Kidney (tissue), 14 donors: ENCODE results near the gene PPEF1. TPM values are rescaled to one million over a fixed set of nuclear protein-coding genes. Genes with fewer than 3 reads are reported as not detected.

Experiments used
- DNase-seq, 5 donors: peaks; one replicate each; pipeline ENCODE4 v3.0.0-alpha.2; 2013 to 2020
- FAIRE-seq: peaks from 2 replicates; lab custom pipeline; 2012; peaks lifted over from hg19 to GRCh38; lab: Jason Lieb, UNC
- H3K27ac ChIP-seq, 2 donors: one replicate each; pipeline ENCODE4 v1.7.0; 2013; ENCODE audit warnings: low read depth in 2 of 2, low read length in 2 of 2, inconsistent platforms in 1 of 2
- H3K27me3 ChIP-seq: one replicate; pipeline ENCODE4 v1.7.1; 2013; ENCODE audit warnings: low read length, inconsistent platforms; ENCODE audit not compliant: control insufficient read depth, insufficient read depth
- H3K36me3 ChIP-seq, 3 donors: one replicate each; pipeline versions ENCODE4 v1.7.0 to v1.7.1; 2013; ENCODE audit warnings: low read length in 3 of 3, control low read depth in 1 of 3, inconsistent platforms in 1 of 3; ENCODE audit not compliant: insufficient read depth in 3 of 3, control insufficient read depth in 2 of 3
- H3K4me1 ChIP-seq, 3 donors: one replicate each; pipeline versions ENCODE4 v1.7.0 to v1.7.1; 2013; ENCODE audit warnings: low read length in 3 of 3, inconsistent platforms in 1 of 3, low read depth in 1 of 3; ENCODE audit not compliant: control insufficient read depth in 2 of 3, insufficient read depth in 2 of 3
- H3K4me3 ChIP-seq, 3 donors: one replicate each; pipeline versions ENCODE4 v1.7.0 to v1.8.1; 2013; ENCODE audit warnings: low read length in 3 of 3, control low read depth in 1 of 3, inconsistent platforms in 1 of 3
- H3K9ac ChIP-seq, 3 donors: one replicate each; pipeline versions ENCODE4 v1.7.0 to v1.7.1; 2013; ENCODE audit warnings: low read length in 3 of 3, control low read depth in 1 of 3, inconsistent platforms in 1 of 3
- H3K9me3 ChIP-seq, 3 donors: one replicate each; pipeline versions ENCODE4 v1.7.0 to v1.7.1; 2013; ENCODE audit warnings: low read length in 3 of 3, control low read depth in 1 of 3, inconsistent platforms in 1 of 3; ENCODE audit not compliant: control insufficient read depth in 2 of 3, insufficient read depth in 1 of 3
- intact Hi-C: fragments of 100-400 bp; cut with DNase I; formaldehyde crosslinking; loops from one replicate; pipeline ENCODE4 v1.11.1; 2022
- polyA plus RNA-seq: library from polyadenylated mRNA; stranded (reverse); fragments of 350-450 nt; fragmentation: Illumina TruSeq; extraction: RNeasy Lipid Tissue Mini Kit (QIAGEN cat#74804); gene quantifications from one replicate; pipeline ENCODE4 v1.2.3, GENCODE V29; 2014; ENCODE audit warnings: low read depth, low replicate concordance; ENCODE audit not compliant: insufficient read depth
- total RNA-seq: library from RNA; stranded (reverse); fragmentation: NEBNext Ultra II Directional; extraction: Animal tissue kit (Norgen Biotek cat#: 25700); gene quantifications from one replicate; pipeline ENCODE4 v1.2.1, GENCODE V29; 2021
- TF ChIP-seq, protein P1 (sequence below): IDR thresholded peaks from 3 replicates; pipeline ENCODE4 v1.5.1; 2012; ENCODE audit warnings: mild to moderate bottlenecking, moderate library complexity, borderline replicate concordance; ENCODE audit not compliant: insufficient read depth; ENCODE audit errors: extremely low read depth
- donor health status: control.
- donor health status: control.
- donor health status: control.
- donor health status: control.
- donor health status: control.
- donor health status: DM: yes; HTN: yes; CAD: no.
- donor health status: Normal renal cell carcinoma (clear cell type).

PPEF1 gene
- total and polyA plus RNA-seq, 2 donors from 2014 or later: 0.63 to 0.92 TPM

DNA sequence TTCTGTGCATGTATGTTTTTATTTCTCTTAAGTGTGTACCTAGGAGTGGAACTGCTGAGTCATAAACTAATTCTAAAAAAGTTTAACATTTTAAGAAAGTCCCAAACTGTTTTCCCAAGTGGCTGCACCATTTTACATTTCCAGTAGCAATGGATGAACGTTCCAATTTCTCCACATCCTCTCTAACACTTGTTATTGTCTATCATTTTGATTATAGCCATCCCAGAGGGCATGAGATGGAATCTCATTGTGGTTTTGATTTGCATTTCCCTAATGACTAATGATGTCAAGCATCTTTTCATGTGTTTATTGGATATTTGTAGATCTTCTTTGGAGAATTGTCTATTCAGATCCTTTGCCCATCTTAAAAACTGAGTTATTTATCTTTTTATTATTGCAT, 82.5 kb downstream of the PPEF1 start:
- H3K9me3 ChIP-seq: no peaks in the 10 kb centered on the region
- no peak overlapping the region for H3K27ac ChIP-seq
- FAIRE-seq: no peak
- DNase-seq: no peak
- H3K4me1 ChIP-seq: no peaks in the 10 kb centered on the region
- no peaks in the 10 kb centered on the region for H3K27me3 ChIP-seq
- H3K4me3 ChIP-seq: no peak overlapping the region
- H3K9ac ChIP-seq: no peak overlapping the region
- intact Hi-C loops: no loop called here
- TF ChIP-seq, protein P1, sequence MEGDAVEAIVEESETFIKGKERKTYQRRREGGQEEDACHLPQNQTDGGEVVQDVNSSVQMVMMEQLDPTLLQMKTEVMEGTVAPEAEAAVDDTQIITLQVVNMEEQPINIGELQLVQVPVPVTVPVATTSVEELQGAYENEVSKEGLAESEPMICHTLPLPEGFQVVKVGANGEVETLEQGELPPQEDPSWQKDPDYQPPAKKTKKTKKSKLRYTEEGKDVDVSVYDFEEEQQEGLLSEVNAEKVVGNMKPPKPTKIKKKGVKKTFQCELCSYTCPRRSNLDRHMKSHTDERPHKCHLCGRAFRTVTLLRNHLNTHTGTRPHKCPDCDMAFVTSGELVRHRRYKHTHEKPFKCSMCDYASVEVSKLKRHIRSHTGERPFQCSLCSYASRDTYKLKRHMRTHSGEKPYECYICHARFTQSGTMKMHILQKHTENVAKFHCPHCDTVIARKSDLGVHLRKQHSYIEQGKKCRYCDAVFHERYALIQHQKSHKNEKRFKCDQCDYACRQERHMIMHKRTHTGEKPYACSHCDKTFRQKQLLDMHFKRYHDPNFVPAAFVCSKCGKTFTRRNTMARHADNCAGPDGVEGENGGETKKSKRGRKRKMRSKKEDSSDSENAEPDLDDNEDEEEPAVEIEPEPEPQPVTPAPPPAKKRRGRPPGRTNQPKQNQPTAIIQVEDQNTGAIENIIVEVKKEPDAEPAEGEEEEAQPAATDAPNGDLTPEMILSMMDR: no peak
- H3K36me3 ChIP-seq: no peaks in the 10 kb centered on the region

DNA sequence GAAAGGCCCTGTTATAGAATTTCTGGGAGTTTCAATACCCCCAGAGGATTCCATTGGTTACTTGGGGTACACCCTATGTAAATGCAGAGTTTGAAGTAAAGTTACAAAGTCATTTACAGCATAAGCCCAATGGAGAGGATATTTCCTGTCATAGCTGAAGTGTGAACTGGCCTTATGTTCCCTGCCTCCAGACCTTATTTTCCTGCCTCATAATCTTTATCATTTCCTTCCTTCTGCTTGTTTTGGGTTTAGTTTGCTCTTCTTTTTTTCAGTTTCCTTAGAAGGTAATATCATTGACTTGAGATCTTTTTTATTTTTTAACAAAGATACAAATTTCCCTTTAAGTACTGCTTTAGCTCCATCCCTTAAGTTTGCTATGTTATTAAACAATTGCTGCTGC, 85.4 kb downstream of the PPEF1 start:
- no peaks in the 10 kb centered on the region for H3K27me3 ChIP-seq
- H3K9ac ChIP-seq: no peak overlapping the region
- no peaks in the 10 kb centered on the region for H3K9me3 ChIP-seq
- H3K4me3 ChIP-seq: no peak overlapping the region
- no peak for DNase-seq
- H3K27ac ChIP-seq: no peak overlapping the region
- H3K36me3 ChIP-seq: no peaks in the 10 kb centered on the region
- no peaks in the 10 kb centered on the region for H3K4me1 ChIP-seq
- no peak for FAIRE-seq
- intact Hi-C loops: no loop called here
- TF ChIP-seq, protein P1: no peak

DNA sequence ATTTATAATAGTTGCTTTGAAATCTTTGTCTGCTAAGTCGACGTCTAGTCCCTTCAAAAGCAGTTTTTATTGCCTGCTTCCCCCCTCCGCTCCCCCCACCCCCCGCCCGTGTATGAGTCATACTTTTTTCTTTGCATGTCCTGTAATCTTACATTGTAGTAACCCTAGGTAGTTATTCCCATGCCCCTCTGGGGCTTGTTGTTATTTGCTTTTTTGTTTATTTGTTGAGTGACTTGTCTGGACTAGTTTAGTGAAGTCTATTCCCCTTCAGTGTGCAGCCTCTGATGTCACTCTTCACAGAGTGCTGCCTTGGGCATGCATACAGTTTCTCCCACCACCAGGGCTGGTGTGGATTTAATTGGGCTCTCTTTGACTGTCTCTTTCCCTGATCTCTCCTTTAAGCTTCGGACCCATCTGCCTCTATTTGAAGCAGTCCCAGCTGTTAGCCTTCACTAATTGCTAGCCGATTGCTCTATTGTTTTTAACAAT, 86.2 kb downstream of the PPEF1 start:
- peak in 2 of 5 donors; percentile 4 to 20 for DNase-seq
- no peaks in the 10 kb centered on the region for H3K27me3 ChIP-seq
- no peak overlapping the region for H3K4me3 ChIP-seq
- no peaks in the 10 kb centered on the region for H3K36me3 ChIP-seq
- TF ChIP-seq, protein P1: no peak
- H3K9me3 ChIP-seq: no peaks in the 10 kb centered on the region
- no peak overlapping the region for H3K9ac ChIP-seq
- H3K27ac ChIP-seq: no peak overlapping the region
- intact Hi-C loops: no loop called here
- FAIRE-seq: no peak
- no peaks in the 10 kb centered on the region for H3K4me1 ChIP-seq

DNA sequence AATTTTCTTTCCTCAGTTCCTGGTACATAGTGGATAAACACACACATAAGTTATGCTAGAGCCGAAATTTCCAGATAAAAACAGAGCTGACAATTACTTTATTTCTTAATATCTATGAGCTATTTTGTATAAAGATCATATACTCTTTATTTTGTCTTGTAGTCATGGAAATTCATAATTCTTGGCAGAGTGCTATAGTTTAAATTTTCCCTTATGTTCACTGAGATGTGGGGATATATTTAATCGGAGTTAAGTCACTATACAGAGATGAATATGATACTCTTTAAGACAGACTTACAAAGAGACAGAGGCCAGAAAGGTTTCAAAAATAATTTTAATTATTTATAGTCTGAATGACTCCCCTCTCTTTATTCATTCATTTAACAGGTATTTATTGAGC, 89.7 kb downstream of the PPEF1 start:
- Histone ChIP-seq H3K27ac (no peak overlapping the region), H3K4me3 (no peak overlapping the region), H3K9ac (no peak overlapping the region), H3K9me3 (no peaks in the 10 kb centered on the region), H3K4me1 (no peaks in the 10 kb centered on the region), H3K36me3 (no peaks in the 10 kb centered on the region), H3K27me3 (no peaks in the 10 kb centered on the region)
- intact Hi-C loops: no loop called here
- TF ChIP-seq, protein P1: no peak
- FAIRE-seq (peak; percentile 86), DNase-seq (no peak)
